ENCODE data around the gene CKAP2.

Gene CKAP2

GRCh38 chr13:52451135-52451804, 4.0 kb upstream of the CKAP2 start:
- no peak for TF ChIP-seq CTCF (IDR thresholded peaks at IDR 0.05; ENCODE audit: borderline replicate concordance, control extremely low read depth, extremely low read depth, insufficient read depth, missing control alignments)
- in situ Hi-C loops (cut with MboI; ENCODE audit: low sequenced_read_pairs, unreplicated experiment): no loop called here
- no peak for DNase-seq (ENCODE audit: low spot score)

- no peak for TF ChIP-seq CTCF (IDR thresholded peaks at IDR 0.05; ENCODE audit: borderline replicate concordance, control extremely low read depth, extremely low read depth, insufficient read depth, missing control alignments)
- in situ Hi-C loops (cut with MboI; ENCODE audit: low sequenced_read_pairs, unreplicated experiment): no loop called here
- DNase-seq (ENCODE audit: low spot score): no peak
Observed at GRCh38 chr13:52452470-52452869, 2.8 kb upstream of the CKAP2 start.

GRCh38 chr13:52454459-52454819, 839 bp upstream of the CKAP2 start:
- peak; percentile 53 for DNase-seq (ENCODE audit: low spot score)
- in situ Hi-C loops (cut with MboI; ENCODE audit: low sequenced_read_pairs, unreplicated experiment): no loop called here
- no peak for TF ChIP-seq CTCF (IDR thresholded peaks at IDR 0.05; ENCODE audit: borderline replicate concordance, control extremely low read depth, extremely low read depth, insufficient read depth, missing control alignments)

- in situ Hi-C loops (cut with MboI; ENCODE audit: low sequenced_read_pairs, unreplicated experiment): no loop called here
- peak; percentile 76 for DNase-seq (ENCODE audit: low spot score)
- no peak for TF ChIP-seq CTCF (IDR thresholded peaks at IDR 0.05; ENCODE audit: borderline replicate concordance, control extremely low read depth, extremely low read depth, insufficient read depth, missing control alignments)
Observed at GRCh38 chr13:52455677-52456041, 381 bp downstream of the CKAP2 start.

- no peak for DNase-seq (ENCODE audit: low spot score)
- in situ Hi-C loops (cut with MboI; ENCODE audit: low sequenced_read_pairs, unreplicated experiment): no loop called here
- TF ChIP-seq CTCF (IDR thresholded peaks at IDR 0.05; ENCODE audit: borderline replicate concordance, control extremely low read depth, extremely low read depth, insufficient read depth, missing control alignments): no peak
Observed at GRCh38 chr13:52459668-52460067, 4.4 kb downstream of the CKAP2 start.

GRCh38 chr13:52461265-52461664, 6.0 kb downstream of the CKAP2 start:
- DNase-seq (ENCODE audit: low spot score): no peak
- in situ Hi-C loops (cut with MboI; ENCODE audit: low sequenced_read_pairs, unreplicated experiment): no loop called here
- TF ChIP-seq CTCF (IDR thresholded peaks at IDR 0.05; ENCODE audit: borderline replicate concordance, control extremely low read depth, extremely low read depth, insufficient read depth, missing control alignments): no peak

Measured in GM13976 (cell line).